ENCODE results near the gene LMO1.

LMO1 gene

DNA sequence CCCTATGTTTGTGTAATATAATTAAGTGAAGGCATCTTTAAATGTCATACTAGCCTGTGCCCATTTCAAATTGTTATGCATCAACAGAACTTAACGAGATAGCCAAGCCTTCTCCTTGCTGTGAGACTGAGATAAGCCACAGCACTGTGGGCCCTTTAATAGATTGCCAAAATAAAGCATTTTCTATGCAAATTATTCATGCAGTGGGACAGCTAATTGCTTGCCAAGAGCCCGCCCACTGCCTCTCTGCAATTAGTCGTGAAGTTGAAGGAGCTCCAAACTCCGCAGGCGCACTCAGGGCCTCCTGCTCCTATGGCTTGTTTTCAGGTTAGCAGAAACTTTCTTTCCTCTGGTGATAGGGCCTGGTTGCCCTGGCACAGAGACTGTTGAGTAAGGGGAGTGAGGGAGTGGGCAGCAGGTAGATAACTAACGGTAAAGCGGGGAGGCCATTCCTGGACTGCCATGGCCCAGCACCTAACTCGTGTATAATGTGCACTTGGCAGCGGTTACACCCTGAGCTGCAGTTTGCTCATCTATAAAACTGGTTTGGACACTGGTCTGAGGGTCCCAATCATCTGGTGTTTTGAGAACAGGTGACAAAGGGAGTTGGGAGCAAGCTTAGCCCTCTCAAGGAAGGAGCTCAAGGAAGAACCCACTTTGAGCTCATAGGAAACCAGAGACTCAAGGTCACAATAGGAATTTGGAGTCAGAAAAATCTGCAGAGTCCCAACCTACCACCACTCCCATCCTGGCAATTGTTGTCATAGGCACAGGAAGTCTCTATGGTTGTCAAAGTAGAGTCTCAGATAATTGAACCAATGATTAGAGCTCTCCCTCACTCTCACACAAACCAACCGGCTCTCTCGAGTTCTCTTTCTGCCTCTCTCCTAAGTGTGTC, 60.9 kb downstream of the LMO1 start:
- no peak for DNase-seq

DNA sequence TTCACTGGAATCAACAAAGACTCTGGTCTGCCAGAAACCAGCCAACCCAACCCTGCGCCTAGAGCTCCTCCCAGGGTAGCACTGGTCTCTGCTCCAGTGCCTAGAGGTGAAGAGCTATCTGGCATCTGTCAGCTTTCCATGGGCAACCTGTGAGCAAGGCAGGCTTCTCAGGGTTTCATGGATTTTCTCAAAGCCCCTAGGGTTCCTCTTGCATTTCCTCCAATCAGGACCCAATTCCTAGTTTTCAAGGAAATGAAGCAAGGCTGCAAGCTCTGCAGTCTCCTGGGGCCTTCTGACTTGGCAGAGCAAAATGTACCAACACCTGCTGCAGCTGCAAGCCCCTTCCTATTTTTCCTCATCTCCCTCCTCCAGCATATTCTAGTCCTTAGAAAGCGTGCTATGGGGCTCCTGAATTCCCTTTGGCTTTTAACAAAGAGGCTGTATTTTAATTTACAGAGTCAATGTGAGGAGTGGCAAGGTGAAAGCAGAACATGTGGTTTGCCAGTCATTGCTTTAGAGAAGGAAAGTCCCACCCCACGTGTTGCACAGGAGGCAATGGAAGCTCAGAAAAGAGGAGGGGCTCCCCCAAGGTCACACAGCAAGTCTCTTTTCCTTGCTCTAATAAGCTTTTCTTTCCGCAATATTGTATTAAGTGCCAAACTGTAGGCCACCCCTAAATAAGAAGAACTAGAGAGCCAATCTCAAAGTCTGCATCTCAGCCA, 61.9 kb downstream of the LMO1 start:
- no peak for DNase-seq

DNA sequence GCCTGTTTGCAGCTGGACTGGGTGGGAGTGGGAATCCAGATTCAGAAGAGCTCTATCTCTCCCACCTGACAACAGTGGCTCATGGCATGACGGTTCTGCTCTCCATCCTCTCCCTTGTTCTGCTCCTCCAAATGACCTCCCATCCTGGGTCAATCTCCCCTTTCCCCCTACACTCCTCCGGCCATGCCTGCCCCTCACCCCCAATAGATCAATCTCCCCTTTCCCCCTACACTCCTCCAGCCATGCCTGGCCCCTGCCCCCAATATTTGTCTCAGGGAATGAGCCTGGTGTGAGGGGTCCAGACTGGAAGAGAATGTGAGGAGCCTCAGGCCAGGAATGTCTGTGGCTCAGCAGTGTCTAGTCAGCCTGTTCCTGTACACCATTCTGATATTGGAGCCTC, 64.0 kb downstream of the LMO1 start:
- no peak for DNase-seq

DNA sequence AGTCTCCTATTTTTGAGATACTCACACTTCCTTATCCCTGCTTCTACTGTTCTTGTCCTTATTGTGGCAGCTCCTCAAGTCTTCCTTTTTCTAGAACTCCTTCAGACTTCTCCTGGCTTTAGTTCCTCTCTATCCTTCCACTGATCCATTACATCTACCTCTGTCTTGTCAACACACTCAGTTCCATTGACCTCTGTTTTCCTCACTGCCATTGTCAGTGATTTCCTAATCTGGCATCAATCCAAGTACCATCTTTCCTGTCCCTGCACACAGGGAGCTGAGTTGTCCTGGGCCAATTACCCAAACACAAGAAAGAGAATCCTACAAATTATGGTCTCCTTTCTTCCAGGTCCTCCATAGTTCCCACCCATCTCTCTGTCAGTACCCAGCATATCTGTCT, 66.9 kb downstream of the LMO1 start:
- DNase-seq = no peak

DNA sequence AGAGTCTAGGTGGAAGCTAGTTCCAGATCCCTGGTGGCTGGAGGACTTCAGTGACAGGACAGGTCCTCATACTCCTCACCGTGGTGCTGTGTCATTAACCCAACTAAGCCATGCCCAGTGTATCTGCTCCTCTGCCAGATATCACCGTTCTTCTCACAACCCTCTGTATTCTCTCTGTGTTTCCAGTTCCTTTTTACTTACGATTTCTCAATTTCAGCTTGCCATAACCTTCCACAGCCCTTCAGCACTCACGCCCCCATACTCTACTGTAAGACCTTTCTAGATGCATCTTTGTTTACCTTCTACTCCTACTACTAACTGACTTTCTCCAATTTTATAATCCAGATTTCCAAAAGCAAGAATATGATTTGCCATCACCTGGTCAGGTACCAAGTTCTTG, 68.7 kb downstream of the LMO1 start:
- DNase-seq = no peak

DNA sequence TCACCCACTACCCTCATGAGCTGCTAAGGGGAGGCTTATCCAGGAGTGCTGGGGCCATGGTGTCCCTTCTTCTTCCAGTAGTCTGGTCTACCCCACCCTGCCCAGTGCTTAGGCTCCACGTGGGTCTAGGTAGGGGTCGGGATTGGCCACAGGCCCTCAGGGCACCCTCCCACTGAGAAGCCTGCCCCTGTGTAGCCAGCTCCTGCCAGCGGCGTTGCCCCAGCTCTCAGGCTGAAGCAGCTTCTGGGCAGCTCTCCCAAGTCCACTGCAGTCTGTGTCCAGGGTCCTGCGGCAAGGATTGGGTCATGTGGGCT, 70.8 kb downstream of the LMO1 start:
- DNase-seq = no peak

DNA sequence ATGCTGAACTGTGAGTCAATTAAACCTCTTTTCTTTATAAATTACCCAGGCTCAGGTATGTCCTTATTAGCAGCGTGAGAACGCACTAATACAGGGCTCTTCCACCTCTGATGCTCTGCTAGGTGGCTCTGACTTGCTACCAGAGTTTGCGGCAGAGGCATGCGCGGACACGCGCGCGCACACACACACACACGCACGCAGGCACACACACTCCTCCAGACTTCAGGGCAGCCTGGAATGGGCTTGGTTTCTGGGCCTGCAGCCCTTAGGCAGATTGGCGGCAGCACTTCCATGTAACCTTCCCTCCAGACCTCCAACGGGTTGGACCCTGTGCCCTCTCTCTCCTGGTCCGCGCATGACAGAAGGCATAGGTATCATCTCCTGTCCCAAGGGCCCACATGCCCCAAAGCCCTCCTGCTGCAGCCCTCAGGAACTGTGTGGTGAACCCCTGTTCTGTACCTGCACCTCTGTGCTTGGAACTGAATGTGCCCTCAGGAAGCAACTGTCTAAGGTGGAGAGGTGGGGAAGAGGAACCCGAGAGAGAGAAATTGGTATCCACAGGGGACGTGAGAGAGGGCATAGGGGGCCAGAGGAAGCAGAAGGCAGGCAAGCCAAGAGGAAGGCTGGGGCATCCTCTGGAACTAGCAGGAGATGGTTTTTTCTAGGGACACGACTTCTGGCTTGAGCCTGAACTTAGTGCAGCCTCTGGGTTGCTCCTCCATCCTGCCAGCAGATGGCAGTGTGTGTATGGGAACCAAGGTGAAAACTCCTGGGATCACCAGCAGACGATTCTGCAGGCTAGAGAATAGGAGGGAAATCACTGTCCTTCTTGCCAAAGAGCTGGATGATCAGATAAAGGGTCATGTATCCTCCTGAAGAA, 71.4 kb downstream of the LMO1 start:
- DNase-seq = no peak

DNA sequence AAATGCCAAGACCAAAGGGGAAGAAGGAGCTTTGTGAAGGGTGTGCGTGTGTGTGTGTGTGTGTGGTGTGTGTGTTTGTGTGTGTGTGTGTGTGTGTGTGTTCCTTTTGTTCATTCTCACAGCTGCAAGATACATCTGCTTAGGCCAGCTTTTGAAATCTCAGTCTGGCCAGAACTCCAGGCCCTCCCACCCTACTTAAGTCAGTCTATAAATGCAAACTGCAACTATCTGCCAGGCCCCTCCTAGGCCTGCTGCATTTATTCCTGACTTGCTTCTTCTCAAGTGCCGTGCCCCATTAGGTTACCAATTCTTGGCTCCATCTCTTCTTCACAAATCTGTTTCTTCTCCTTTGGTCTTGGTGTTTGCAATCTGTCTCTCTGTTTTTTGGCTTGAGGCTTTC, 73.2 kb downstream of the LMO1 start:
- no peak for DNase-seq

DNA sequence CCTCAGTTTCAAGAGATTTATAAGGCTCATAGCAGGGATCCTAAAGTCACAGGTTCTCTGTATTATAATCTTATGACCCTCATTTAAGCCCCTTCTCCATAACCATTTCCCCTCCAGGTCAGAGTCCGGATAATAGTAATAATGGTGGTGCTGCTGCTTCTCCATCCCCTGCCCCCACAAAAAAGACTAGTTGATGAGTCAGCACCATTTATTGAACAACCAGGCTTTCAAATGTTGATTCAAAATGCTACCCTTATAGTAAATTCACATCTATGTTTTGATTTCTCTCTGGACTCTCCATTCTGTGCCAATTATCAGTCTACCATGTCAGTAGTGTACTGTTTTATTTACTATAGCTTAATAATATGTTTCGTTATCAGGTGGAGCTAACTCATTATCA, 77.2 kb downstream of the LMO1 start:
- DNase-seq = no peak

DNA sequence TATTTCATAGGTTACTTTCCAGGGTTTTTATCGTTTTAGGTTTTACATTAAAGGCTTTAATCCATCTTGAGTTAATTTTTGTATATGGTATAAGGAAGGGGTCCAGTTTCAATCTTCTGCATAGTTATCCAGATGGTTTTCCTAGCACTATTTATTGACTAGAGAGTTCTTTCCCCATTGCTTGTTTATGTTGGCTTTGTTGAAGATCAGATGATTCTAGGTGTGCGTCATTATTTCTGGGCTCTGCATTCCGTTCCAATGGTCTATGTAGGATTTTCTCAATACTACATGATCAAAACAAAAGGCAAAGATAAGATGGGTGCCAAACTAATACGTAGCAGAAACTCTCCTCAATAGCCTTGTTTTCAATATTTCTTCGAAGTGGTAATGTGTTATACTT, 80.6 kb downstream of the LMO1 start:
- DNase-seq = no peak

DNA sequence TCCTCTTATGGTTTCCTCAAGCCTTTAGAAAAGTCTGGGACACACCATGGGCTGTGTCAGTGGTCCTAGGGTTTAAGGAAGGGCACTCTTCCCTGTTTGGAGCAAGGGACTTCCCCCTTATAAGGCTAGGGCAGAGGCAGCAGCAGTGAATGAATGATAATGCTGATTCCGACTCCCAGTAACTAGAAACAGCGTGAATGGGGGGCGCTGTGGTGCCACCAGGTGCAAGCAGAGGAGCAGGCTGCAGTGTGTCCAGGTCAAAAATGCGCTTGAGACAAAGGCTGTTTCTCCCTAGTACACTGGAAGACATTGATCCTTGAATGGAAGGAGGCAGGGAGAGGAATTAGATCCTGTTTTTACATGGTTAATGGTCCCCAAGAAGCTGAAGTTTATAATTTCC, 83.2 kb downstream of the LMO1 start:
- no peak for DNase-seq

DNA sequence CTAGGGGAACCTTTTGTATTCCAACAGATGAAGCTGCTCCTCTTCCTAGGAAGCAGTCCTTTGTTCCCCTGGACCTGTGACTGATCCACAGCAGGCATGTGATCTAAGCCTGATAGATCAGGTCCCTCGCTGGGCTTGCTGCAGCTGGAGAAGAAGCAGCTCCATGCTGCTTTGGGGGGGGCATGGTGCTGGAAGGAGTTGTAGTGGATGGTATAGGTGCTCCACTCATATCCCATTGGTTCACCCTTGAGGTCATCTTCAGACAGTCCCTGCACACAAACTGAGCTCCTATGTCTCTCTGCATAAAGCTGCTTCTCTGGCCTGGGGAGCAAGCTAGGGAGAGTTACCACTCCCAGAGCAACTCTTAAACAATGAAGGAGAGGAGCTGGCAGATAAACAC, 85.4 kb downstream of the LMO1 start:
- DNase-seq = no peak

DNA sequence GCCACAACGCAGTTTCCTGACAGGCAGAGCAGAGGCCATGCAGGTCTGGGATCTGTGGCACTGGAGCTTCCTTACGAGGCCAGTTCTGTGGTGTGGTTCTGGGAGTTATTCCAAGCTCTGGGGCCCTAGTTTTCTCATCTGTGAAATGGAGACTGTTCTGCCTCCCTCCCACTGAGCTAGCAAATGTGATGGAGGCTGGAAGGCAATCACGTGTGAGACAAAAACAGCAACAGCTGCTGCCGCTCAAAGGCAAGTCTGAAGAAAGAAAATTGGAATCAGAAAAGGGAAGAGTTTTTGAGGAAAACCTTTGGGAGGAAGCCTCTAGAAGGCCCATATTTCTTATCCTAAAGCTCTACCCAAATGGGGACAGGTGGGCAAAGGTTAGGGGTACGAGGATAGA, 86.5 kb downstream of the LMO1 start:
- no peak for DNase-seq
